Ammon's horn (tissue), 1 donor: Measurements from ENCODE around the gene AMFR.
"Not testable (repeated sequence)": the region's sequence is repeated elsewhere in the genome, so short reads cannot be mapped to it uniquely, and the experiment has no call there.

ENCODE experiments used
- DNase-seq: peaks from one replicate; pipeline ENCODE4 v3.0.0-alpha.2; 2016; ENCODE audit warnings: low spot score

The AMFR gene

DNA sequence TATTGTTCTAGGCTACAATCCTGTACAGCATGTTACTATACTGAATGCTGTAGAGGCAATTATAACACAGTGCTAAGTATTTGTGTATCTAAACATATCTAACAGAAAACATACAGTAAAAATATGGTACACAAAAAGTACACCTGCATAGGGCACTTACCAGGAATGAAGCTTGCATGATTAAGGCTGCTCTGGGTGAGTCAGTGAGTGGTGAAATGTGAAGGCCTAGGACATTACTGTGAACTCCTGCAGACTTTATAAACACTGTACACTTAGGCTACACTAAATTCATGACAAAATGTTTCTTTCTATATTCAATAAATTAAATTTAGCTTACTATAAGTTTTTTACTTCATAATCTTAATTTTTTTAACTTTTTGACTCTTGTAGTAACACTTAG, 37.1 kb downstream of the AMFR start:
- no peak for DNase-seq

GRCh38 chr16:56387396-56387795, 37.9 kb downstream of the AMFR start:
- DNase-seq: no peak

DNA sequence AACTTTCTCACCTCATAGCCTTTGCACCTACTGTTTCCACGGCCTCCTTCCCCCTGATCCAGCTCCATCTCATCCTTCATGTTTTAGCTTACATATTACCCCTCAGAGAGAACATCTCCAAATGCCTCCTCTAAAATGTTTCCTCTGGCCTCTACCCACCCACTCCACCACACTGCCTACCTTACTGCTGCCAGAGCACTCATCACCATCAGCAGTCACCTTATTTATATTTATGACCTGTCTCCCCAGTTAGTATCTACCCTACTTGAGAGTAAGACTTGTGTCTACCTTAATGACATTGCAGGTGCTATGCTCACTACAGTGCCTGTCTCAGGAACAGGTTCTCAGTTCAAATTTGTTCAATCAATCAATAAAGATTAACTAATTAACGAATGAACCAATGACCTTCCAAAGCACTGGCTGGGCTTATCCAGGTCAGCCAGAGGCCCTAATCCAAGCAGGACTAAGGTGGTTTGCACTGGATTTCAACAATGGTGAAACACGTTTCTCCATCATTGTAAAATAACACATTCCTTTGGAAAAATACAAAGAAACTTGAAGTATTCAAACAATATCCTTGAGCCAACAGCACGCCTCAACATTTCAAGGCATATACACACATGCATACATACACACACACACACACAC, 41.1 kb downstream of the AMFR start:
- no peak for DNase-seq

DNA sequence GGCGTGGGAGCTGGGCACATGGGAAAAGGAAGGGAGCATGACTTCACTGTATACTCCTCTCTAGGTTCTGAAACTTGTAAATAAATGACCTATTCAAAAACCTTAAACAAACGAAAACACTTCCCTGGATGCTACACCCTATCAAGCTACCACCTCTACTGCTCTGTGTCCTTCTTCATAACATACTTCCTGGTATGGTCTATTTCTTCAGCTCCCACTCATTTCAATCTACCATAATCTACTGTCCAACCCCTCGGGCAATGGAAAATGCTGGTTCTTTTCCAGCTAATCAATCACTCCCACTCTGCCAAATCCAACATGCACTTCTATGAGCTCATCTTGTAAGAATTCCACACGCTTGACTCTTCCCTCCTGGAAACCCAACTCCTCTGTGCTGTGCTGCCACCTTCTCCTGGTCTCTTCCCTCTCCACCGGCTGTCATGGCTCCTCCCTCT, 42.4 kb downstream of the AMFR start:
- no peak for DNase-seq

GRCh38 chr16:56382459-56382858, 42.9 kb downstream of the AMFR start:
- no peak for DNase-seq

GRCh38 chr16:56380778-56381485, 44.4 kb downstream of the AMFR start:
- DNase-seq: not testable (repeated sequence)

DNA sequence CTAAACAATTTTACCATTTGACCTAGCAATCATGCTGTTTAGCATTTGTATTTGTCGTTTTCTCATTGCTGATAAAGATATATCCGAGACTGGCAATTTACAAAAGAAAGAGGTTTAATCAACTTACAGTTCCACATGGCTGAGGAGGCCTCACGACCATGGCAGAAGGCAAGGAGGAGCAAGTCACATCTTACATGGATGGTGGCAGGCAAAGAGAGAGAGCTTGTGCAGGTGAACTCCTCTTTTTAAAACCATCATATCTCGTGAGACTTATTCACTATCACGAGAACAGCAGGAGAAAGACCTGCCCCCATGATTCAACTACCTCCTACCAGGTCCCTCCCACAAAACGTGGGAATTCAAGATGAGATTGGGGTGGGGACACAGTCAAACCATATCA, 46.3 kb downstream of the AMFR start:
- DNase-seq: not testable (repeated sequence)

GRCh38 chr16:56375792-56376191, 49.6 kb downstream of the AMFR start:
- not testable (repeated sequence) for DNase-seq

GRCh38 chr16:56373003-56373402, 52.3 kb downstream of the AMFR start:
- no peak for DNase-seq

- DNase-seq: no peak
Measured at GRCh38 chr16:56372013-56372634, 53.2 kb downstream of the AMFR start.

DNA sequence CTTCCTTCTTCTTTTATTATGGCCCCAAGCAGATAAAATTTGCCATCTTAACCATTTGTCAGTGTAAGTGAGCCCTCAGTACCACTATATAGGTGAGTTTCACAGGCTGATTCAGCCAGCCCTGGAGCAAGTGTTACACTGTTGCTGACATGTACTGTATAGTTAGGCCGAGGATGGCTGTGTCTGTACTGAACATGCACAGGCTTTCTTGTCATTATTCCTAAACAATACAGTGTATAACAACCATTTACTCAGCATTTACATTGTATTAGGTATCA, 53.7 kb downstream of the AMFR start:
- DNase-seq: no peak

- no peak for DNase-seq
Measured at GRCh38 chr16:56370875-56371659, 54.3 kb downstream of the AMFR start.

- no peak for DNase-seq
Measured at GRCh38 chr16:56370185-56370874, 55.0 kb downstream of the AMFR start.

- DNase-seq: no peak
Measured at GRCh38 chr16:56369202-56369601, 56.1 kb downstream of the AMFR start.

GRCh38 chr16:56368545-56368944, 56.8 kb downstream of the AMFR start:
- DNase-seq: no peak

DNA sequence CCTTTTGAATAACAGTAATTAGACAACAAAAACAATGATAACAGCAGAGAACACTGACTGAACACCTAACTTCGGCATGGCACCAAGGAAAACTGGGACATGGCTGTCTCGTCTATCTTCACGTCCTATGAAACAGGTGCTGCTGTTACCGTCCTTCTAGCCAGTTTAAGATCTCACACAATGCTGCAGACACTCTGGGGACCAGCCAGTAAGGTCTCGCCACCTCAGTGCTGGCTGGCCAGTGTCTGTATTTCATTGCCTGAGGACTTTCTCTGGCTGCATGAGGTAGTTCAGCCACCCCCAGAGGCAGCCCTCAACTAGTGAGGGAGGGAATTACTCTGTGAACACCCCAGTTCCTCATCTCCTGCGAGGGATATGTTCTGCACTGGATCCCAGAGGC, 57.6 kb downstream of the AMFR start:
- DNase-seq: no peak

DNA sequence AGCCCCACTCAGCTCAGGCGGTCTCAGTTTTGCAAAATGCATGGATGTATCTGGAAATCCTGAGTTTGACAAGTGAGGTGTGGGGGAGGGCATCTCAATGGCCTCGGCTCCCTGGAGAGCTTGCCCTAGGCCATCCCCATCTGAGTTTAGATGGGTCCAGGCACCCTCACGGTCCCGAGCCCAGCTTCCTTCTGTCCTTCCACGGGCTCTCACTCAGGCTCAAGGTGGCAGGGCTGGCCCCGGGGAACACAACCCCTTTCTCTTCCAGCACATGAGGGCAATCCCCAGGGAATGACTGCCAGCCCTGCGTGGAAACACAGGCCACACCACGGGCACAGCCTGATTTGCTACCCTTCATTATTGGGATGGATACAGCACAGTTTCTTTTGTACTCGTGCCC, 58.4 kb downstream of the AMFR start:
- DNase-seq: no peak

DNA sequence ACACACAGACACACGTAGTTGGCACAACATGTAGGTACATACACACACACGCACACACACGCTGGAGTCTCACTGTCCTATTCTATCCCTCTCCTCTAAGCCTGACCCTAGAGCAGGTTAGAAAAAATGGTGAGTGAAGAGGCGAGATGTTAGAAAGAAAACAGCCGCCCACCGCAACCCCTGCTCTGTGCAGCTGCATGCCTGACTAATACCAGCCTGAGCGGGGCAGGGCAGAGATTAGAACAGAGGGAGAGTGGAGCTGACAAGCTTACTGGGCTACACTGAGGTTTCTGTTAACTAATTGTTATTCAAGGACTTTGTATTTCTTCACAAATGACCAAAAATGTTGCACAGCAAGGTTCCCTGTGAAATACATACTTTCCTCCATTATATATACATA, 59.8 kb downstream of the AMFR start:
- DNase-seq: no peak

GRCh38 chr16:56364865-56365264, 60.5 kb downstream of the AMFR start:
- no peak for DNase-seq

- DNase-seq: no peak
Measured at GRCh38 chr16:56363781-56364565, 61.4 kb downstream of the AMFR start.

DNA sequence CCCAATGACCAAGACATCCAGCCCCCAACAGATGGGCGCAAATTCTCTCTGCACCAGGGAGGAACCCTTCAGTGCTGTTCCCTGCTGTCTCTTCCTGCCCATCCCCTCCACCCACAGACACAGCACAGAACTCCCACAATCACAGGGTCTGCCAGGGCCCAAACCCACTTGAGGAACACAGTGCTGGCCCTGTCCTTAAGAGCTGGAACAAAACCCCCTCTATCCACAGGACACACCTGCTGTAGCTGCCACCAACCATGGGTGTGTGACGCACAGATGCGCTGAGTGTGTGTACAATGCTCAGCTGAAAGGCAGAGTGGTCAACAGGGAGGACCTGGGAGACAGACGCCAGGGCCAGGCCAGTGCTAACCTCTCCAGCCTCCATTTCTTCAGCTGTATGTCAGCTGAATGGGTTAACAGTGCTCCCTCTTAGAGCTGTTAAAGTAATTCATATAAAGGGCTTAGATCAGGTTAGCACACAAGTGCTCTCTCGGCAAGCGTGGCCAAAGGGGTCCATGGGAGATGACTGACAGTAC, 62.1 kb downstream of the AMFR start:
- DNase-seq: no peak
